ENCODE data around the gene WASL. TPM values are rescaled to one million over a fixed set of nuclear protein-coding genes. Genes with fewer than 3 reads are reported as not detected.

Gene WASL
- total and polyA plus RNA-seq, 2 of the 13 experiments (the other 11 are each of a cell fraction or from before 2014, with no cell fraction given), result 7.9 to 12.8 TPM

DNA sequence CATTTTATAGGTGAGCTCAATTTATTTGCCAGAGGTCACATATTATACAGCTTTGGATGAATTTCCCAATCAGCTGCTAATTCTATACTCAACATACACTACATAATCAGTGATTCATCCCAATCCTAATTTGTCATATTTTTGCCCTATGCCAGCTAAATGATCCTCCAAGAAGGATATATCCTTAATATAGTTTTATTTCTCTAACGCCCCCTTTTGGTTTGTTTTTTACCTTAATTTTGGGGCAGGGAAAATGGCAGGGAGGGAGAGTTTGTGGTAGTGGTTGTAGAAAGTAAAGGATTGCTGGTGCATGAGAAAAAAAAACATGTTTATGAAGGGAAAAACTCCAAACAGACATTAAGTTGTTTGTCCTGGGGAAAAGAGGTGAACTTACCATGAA, 31.9 kb downstream of the WASL start (continued):
- TF ChIP-seq ZFP41 (CRISPR knock-in tag; IDR thresholded peaks at IDR 0.05; ENCODE audit: borderline replicate concordance), result no peak
- TF ChIP-seq, protein P1, sequence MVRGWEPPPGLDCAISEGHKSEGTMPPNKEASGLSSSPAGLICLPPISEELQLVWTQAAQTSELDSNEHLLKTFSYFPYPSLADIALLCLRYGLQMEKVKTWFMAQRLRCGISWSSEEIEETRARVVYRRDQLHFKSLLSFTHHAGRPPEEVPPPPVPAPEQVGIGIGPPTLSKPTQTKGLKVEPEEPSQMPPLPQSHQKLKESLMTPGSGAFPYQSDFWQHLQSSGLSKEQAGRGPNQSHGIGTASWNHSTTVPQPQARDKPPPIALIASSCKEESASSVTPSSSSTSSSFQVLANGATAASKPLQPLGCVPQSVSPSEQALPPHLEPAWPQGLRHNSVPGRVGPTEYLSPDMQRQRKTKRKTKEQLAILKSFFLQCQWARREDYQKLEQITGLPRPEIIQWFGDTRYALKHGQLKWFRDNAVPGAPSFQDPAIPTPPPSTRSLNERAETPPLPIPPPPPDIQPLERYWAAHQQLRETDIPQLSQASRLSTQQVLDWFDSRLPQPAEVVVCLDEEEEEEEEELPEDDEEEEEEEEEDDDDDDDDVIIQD (CRISPR knock-in tag; IDR thresholded peaks at IDR 0.05; ENCODE audit: low read depth), result no peak
- TF ChIP-seq RBM39 (IDR thresholded peaks at IDR 0.05; ENCODE audit: low read depth, low read length, poor library complexity, severe bottlenecking), result no peak
- TF ChIP-seq, protein P2, sequence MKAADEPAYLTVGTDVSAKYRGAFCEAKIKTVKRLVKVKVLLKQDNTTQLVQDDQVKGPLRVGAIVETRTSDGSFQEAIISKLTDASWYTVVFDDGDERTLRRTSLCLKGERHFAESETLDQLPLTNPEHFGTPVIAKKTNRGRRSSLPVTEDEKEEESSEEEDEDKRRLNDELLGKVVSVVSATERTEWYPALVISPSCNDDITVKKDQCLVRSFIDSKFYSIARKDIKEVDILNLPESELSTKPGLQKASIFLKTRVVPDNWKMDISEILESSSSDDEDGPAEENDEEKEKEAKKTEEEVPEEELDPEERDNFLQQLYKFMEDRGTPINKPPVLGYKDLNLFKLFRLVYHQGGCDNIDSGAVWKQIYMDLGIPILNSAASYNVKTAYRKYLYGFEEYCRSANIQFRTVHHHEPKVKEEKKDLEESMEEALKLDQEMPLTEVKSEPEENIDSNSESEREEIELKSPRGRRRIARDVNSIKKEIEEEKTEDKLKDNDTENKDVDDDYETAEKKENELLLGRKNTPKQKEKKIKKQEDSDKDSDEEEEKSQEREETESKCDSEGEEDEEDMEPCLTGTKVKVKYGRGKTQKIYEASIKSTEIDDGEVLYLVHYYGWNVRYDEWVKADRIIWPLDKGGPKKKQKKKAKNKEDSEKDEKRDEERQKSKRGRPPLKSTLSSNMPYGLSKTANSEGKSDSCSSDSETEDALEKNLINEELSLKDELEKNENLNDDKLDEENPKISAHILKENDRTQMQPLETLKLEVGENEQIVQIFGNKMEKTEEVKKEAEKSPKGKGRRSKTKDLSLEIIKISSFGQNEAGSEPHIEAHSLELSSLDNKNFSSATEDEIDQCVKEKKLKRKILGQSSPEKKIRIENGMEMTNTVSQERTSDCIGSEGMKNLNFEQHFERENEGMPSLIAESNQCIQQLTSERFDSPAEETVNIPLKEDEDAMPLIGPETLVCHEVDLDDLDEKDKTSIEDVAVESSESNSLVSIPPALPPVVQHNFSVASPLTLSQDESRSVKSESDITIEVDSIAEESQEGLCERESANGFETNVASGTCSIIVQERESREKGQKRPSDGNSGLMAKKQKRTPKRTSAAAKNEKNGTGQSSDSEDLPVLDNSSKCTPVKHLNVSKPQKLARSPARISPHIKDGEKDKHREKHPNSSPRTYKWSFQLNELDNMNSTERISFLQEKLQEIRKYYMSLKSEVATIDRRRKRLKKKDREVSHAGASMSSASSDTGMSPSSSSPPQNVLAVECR (CRISPR knock-in tag; IDR thresholded peaks at IDR 0.05; ENCODE audit: borderline replicate concordance), result no peak

DNA sequence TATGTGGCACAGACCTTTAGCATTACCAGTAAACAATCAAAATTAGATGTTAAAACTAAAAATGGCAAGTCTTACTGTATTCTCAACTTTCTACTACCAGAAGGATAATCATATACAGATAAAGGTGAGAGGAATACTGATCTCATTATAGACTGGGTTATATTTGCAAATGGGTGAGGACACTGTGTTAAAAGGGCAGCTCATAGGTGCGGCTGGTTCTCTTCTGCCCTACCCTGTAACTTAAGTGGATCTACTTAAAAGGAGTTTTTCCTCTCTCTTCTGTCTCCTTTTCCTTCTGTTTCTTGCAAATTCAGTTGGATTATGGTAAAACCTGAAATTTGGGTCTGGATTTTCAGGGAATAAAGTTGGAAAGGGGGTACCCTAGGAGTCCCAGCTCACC, 33.0 kb downstream of the WASL start:
- H3K9ac ChIP-seq (ENCODE audit: insufficient read depth, low read depth, low read length), result no peak overlapping the region
- H2AFZ ChIP-seq (ENCODE audit: low read length), result no peak overlapping the region
- H3K4me2 ChIP-seq (ENCODE audit: low read depth, low read length), result no peak overlapping the region
- 0% methylated on average over 1 of the region's 1 CpG for WGBS (ENCODE audit: low lambda C conversion rate)
- H3K27me3 ChIP-seq (ENCODE audit: control insufficient read depth in 1 of 2, insufficient read depth in 2 of 2, low read length in 2 of 2), result no peaks in the 10 kb centered on the region
- peaks cover 84% of the 10 kb centered on the region for H3K79me2 ChIP-seq (ENCODE audit: insufficient read depth, low read length)
- ATAC-seq (no peak), DNase-seq (ENCODE audit: low spot score) (no peak), FAIRE-seq (no peak)
- H3K9me3 ChIP-seq (ENCODE audit: low read length), result no peaks in the 10 kb centered on the region
- peaks cover 24% of the 10 kb centered on the region for H4K20me1 ChIP-seq (ENCODE audit: insufficient read depth, low read length)
- in situ Hi-C loops (cut with HindIII; ENCODE audit: extremely low pct_ligation_motif_present, low pct_unique_long_range_greater_than_20kb) (no loop called here), intact Hi-C loops (cut with micrococcal nuclease; ENCODE audit: unreplicated experiment) (loop anchor here (1.0 kb wide), 1 partner anchor 18 kb away; no protein-coding TSS in a partner anchor)
- no TSS peak for BruUV-seq (replicated peaks)
- no peak overlapping the region for H3K27ac ChIP-seq (ENCODE audit: extremely low read length, insufficient read depth, low read length)
- peaks cover 0 to 3% of the 10 kb centered on the region in 2 experiments; a peak in 3 of 5 replicates for H3K36me3 ChIP-seq (replicated peaks in 1 of 2; ENCODE audit: control insufficient read depth in 1 of 2, insufficient read depth in 2 of 2, low read length in 2 of 2)
- peaks cover 48% of the 10 kb centered on the region for H3K4me1 ChIP-seq (ENCODE audit: insufficient read depth, low read length)
- POLR2A ChIA-PET, result no interaction called here
- CTCF ChIA-PET (ENCODE audit: low intra/inter-chr PET ratio, low total read pairs), result no interaction called here
- no peak overlapping the region for H3K4me3 ChIP-seq (replicated peaks in 1 of 3; ENCODE audit: insufficient read depth in 1 of 3, low read depth in 2 of 3, low read length in 3 of 3)
- TF ChIP-seq GTF2F1 (IDR thresholded peaks at IDR 0.05; ENCODE audit: low read length), result no peak
- TF ChIP-seq, protein P3, sequence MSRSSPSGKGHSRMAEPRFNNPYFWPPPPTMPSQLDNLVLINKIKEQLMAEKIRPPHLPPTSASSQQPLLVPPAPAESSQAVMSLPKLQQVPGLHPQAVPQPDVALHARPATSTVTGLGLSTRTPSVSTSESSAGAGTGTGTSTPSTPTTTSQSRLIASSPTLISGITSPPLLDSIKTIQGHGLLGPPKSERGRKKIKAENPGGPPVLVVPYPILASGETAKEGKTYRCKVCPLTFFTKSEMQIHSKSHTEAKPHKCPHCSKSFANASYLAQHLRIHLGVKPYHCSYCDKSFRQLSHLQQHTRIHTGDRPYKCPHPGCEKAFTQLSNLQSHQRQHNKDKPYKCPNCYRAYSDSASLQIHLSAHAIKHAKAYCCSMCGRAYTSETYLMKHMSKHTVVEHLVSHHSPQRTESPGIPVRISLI (CRISPR knock-in tag; IDR thresholded peaks at IDR 0.05; ENCODE audit: borderline replicate concordance), result no peak
- TF ChIP-seq POGZ (CRISPR knock-in tag; IDR thresholded peaks at IDR 0.05), result no peak
- no peak for TF ChIP-seq TCF7 (IDR thresholded peaks at IDR 0.05; ENCODE audit: low read depth)
- no peak for TF ChIP-seq ZNF547 (CRISPR knock-in tag; IDR thresholded peaks at IDR 0.05)
- no peak for TF ChIP-seq SIN3A (IDR thresholded peaks at IDR 0.05; ENCODE audit: borderline replicate concordance, low read depth, low read length)
- TF ChIP-seq, protein P4, sequence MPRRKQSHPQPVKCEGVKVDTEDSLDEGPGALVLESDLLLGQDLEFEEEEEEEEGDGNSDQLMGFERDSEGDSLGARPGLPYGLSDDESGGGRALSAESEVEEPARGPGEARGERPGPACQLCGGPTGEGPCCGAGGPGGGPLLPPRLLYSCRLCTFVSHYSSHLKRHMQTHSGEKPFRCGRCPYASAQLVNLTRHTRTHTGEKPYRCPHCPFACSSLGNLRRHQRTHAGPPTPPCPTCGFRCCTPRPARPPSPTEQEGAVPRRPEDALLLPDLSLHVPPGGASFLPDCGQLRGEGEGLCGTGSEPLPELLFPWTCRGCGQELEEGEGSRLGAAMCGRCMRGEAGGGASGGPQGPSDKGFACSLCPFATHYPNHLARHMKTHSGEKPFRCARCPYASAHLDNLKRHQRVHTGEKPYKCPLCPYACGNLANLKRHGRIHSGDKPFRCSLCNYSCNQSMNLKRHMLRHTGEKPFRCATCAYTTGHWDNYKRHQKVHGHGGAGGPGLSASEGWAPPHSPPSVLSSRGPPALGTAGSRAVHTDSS (CRISPR knock-in tag; conservative IDR thresholded peaks at IDR 0.05), result no peak
- TF ChIP-seq, protein P5, sequence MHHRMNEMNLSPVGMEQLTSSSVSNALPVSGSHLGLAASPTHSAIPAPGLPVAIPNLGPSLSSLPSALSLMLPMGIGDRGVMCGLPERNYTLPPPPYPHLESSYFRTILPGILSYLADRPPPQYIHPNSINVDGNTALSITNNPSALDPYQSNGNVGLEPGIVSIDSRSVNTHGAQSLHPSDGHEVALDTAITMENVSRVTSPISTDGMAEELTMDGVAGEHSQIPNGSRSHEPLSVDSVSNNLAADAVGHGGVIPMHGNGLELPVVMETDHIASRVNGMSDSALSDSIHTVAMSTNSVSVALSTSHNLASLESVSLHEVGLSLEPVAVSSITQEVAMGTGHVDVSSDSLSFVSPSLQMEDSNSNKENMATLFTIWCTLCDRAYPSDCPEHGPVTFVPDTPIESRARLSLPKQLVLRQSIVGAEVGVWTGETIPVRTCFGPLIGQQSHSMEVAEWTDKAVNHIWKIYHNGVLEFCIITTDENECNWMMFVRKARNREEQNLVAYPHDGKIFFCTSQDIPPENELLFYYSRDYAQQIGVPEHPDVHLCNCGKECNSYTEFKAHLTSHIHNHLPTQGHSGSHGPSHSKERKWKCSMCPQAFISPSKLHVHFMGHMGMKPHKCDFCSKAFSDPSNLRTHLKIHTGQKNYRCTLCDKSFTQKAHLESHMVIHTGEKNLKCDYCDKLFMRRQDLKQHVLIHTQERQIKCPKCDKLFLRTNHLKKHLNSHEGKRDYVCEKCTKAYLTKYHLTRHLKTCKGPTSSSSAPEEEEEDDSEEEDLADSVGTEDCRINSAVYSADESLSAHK (CRISPR knock-in tag; IDR thresholded peaks at IDR 0.05; ENCODE audit: borderline replicate concordance), result no peak
